Kidney (tissue), 14 donors: ENCODE data around the gene TEX19. TPM values are rescaled to one million over a fixed set of nuclear protein-coding genes. Genes with fewer than 3 reads are reported as not detected.
"Not testable (repeated sequence)": the region's sequence is repeated elsewhere in the genome, so short reads cannot be mapped to it uniquely, and the experiment has no call there.

Experiments used
- DNase-seq, 5 donors: peaks; one replicate each; pipeline ENCODE4 v3.0.0-alpha.2; 2013 to 2020
- FAIRE-seq: peaks from 2 replicates; lab custom pipeline; 2012; peaks lifted over from hg19 to GRCh38; lab: Jason Lieb, UNC
- H3K27ac ChIP-seq, 2 donors: one replicate each; pipeline ENCODE4 v1.7.0; 2013; ENCODE audit warnings: low read depth in 2 of 2, low read length in 2 of 2, inconsistent platforms in 1 of 2
- H3K27me3 ChIP-seq: one replicate; pipeline ENCODE4 v1.7.1; 2013; ENCODE audit warnings: low read length, inconsistent platforms; ENCODE audit not compliant: control insufficient read depth, insufficient read depth
- H3K36me3 ChIP-seq, 3 donors: one replicate each; pipeline versions ENCODE4 v1.7.0 to v1.7.1; 2013; ENCODE audit warnings: low read length in 3 of 3, control low read depth in 1 of 3, inconsistent platforms in 1 of 3; ENCODE audit not compliant: insufficient read depth in 3 of 3, control insufficient read depth in 2 of 3
- H3K4me1 ChIP-seq, 3 donors: one replicate each; pipeline versions ENCODE4 v1.7.0 to v1.7.1; 2013; ENCODE audit warnings: low read length in 3 of 3, inconsistent platforms in 1 of 3, low read depth in 1 of 3; ENCODE audit not compliant: control insufficient read depth in 2 of 3, insufficient read depth in 2 of 3
- H3K4me3 ChIP-seq, 3 donors: one replicate each; pipeline versions ENCODE4 v1.7.0 to v1.8.1; 2013; ENCODE audit warnings: low read length in 3 of 3, control low read depth in 1 of 3, inconsistent platforms in 1 of 3
- H3K9ac ChIP-seq, 3 donors: one replicate each; pipeline versions ENCODE4 v1.7.0 to v1.7.1; 2013; ENCODE audit warnings: low read length in 3 of 3, control low read depth in 1 of 3, inconsistent platforms in 1 of 3
- H3K9me3 ChIP-seq, 3 donors: one replicate each; pipeline versions ENCODE4 v1.7.0 to v1.7.1; 2013; ENCODE audit warnings: low read length in 3 of 3, control low read depth in 1 of 3, inconsistent platforms in 1 of 3; ENCODE audit not compliant: control insufficient read depth in 2 of 3, insufficient read depth in 1 of 3
- intact Hi-C: fragments of 100-400 bp; cut with DNase I; formaldehyde crosslinking; loops from one replicate; pipeline ENCODE4 v1.11.1; 2022
- polyA plus RNA-seq: library from polyadenylated mRNA; stranded (reverse); fragments of 350-450 nt; fragmentation: Illumina TruSeq; extraction: RNeasy Lipid Tissue Mini Kit (QIAGEN cat#74804); gene quantifications from one replicate; pipeline ENCODE4 v1.2.3, GENCODE V29; 2014; ENCODE audit warnings: low read depth, low replicate concordance; ENCODE audit not compliant: insufficient read depth
- total RNA-seq: library from RNA; stranded (reverse); fragmentation: NEBNext Ultra II Directional; extraction: Animal tissue kit (Norgen Biotek cat#: 25700); gene quantifications from one replicate; pipeline ENCODE4 v1.2.1, GENCODE V29; 2021
- TF ChIP-seq, protein P1 (sequence below): IDR thresholded peaks from 3 replicates; pipeline ENCODE4 v1.5.1; 2012; ENCODE audit warnings: mild to moderate bottlenecking, moderate library complexity, borderline replicate concordance; ENCODE audit not compliant: insufficient read depth; ENCODE audit errors: extremely low read depth
- donor health status: control.
- donor health status: control.
- donor health status: control.
- donor health status: control.
- donor health status: control.
- donor health status: DM: yes; HTN: yes; CAD: no.
- donor health status: Normal renal cell carcinoma (clear cell type).

The TEX19 gene
- total and polyA plus RNA-seq, 2 donors from 2014 or later, result not detected

DNA sequence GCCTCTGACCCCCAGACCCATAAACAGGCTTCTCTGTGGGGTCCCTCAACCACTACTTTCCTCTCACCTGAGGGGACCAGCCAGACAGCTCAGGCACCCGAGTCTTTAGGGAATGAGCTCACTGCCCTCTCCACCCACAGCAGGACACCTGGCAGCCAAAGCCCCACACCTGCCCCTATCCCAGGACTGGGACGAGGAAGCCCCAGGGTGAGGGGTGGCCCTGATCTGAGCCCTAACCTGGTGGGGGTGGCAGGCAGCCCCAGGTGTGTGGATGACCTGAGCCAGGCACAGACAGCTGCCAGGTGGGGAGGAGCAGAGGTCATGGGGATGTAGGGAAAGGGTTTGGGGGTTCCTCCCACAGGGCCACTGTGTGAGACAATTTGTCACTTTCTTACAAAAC is 1.7 kb upstream of the TEX19 start:
- H3K4me3 ChIP-seq, result no peak overlapping the region
- peaks cover 3% of the 10 kb centered on the region for H3K27me3 ChIP-seq
- no peaks in the 10 kb centered on the region for H3K9me3 ChIP-seq
- no peak overlapping the region for H3K27ac ChIP-seq
- no peaks in the 10 kb centered on the region for H3K36me3 ChIP-seq
- TF ChIP-seq, protein P1, sequence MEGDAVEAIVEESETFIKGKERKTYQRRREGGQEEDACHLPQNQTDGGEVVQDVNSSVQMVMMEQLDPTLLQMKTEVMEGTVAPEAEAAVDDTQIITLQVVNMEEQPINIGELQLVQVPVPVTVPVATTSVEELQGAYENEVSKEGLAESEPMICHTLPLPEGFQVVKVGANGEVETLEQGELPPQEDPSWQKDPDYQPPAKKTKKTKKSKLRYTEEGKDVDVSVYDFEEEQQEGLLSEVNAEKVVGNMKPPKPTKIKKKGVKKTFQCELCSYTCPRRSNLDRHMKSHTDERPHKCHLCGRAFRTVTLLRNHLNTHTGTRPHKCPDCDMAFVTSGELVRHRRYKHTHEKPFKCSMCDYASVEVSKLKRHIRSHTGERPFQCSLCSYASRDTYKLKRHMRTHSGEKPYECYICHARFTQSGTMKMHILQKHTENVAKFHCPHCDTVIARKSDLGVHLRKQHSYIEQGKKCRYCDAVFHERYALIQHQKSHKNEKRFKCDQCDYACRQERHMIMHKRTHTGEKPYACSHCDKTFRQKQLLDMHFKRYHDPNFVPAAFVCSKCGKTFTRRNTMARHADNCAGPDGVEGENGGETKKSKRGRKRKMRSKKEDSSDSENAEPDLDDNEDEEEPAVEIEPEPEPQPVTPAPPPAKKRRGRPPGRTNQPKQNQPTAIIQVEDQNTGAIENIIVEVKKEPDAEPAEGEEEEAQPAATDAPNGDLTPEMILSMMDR, result no peak
- no peak for FAIRE-seq
- peaks cover 0 to 8% (median 0%) of the 10 kb centered on the region in 3 donors for H3K4me1 ChIP-seq
- no peak overlapping the region for H3K9ac ChIP-seq
- DNase-seq, result no peak
- intact Hi-C loops, result loop anchor here (5.0 to 10.0 kb wide), 2 partner anchors 190 to 417 kb away; no protein-coding TSS in a partner anchor

DNA sequence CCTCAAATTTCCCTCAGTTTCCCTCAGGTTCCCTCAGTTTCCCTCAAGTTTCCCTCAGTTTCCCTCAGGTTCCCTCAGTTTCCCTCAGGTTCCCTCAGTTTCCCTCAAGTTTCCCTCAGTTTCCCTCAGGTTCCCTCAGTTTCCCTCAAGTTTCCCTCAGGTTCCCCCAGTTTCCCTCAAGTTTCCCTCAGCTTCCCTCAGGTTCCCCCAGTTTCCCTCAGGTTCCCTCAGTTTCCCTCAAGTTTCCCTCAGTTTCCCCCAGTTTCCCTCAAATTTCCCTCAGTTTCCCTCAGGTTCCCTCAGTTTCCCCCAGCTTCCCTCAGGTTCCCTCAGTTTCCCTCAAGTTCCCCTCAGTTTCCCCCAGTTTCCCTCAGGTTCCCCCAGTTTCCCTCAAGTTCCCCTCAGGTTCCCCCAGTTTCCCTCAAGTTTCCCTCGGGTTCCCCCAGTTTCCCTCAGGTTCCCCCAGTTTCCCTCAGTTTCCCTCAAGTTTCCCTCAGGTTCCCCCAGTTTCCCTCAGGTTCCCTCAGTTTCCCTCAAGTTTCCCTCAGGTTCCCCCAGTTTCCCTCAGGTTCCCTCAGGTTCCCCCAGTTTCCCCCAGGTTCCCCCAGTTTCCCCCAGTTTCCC is 516 bp downstream of the TEX19 start:
- FAIRE-seq, H3K36me3 ChIP-seq: not testable (repeated sequence)

GRCh38 chr17:82361885-82362633 is 3.0 kb downstream of the TEX19 start:
- Histone ChIP-seq H3K36me3 (no peaks in the 10 kb centered on the region), H3K9ac (no peak overlapping the region), H3K27ac (no peak overlapping the region), H3K9me3 (no peaks in the 10 kb centered on the region), H3K4me1 (no peaks in the 10 kb centered on the region), H3K27me3 (peaks cover 3% of the 10 kb centered on the region), H3K4me3 (no peak overlapping the region)
- TF ChIP-seq, protein P1, result no peak
- no peak for DNase-seq
- intact Hi-C loops, result no loop called here
- no peak for FAIRE-seq

More for the DNA sequence above, 516 bp downstream of the TEX19 start:
- not testable (repeated sequence) for DNase-seq, H3K27me3 ChIP-seq, H3K9me3 ChIP-seq, H3K9ac ChIP-seq, H3K27ac ChIP-seq, H3K4me1 ChIP-seq, H3K4me3 ChIP-seq
- intact Hi-C loops, result loop anchor here (5.0 to 10.0 kb wide), 2 partner anchors 188 to 415 kb away; no protein-coding TSS in a partner anchor

GRCh38 chr17:82365606-82366295 is 6.7 kb downstream of the TEX19 start:
- FAIRE-seq (no peak), DNase-seq (no peak)
- intact Hi-C loops, result no loop called here
- no peak overlapping the region for H3K9ac ChIP-seq
- no peaks in the 10 kb centered on the region for H3K36me3 ChIP-seq
- no peak overlapping the region for H3K4me3 ChIP-seq
- no peaks in the 10 kb centered on the region for H3K27me3 ChIP-seq
- peaks cover 0 to 3% (median 0%) of the 10 kb centered on the region in 3 donors for H3K4me1 ChIP-seq
- H3K27ac ChIP-seq, result no peak overlapping the region
- no peaks in the 10 kb centered on the region for H3K9me3 ChIP-seq
- TF ChIP-seq, protein P1, result no peak
